Neural crest cell (in vitro differentiated cells): ENCODE results near the gene PPM1B. TPM values are rescaled to one million over a fixed set of nuclear protein-coding genes. Genes with fewer than 3 reads are reported as not detected.

Source experiments
- DNase-seq: peaks from one replicate; pipeline ENCODE4 v3.0.0; 2021; ENCODE audit warnings: low read depth, mixed read lengths, low spot score
- H3K27ac Mint-ChIP-seq: one replicate; pipeline ENCODE4 v1.8.0; 2021; ENCODE audit warnings: mild to moderate bottlenecking, mixed read lengths; ENCODE audit not compliant: unreplicated experiment
- H3K27me3 Mint-ChIP-seq: 2 replicates; pipeline ENCODE4 v1.8.0; 2021; ENCODE audit warnings: low read depth, mild to moderate bottlenecking, mixed read lengths
- H3K36me3 Mint-ChIP-seq: 2 replicates; pipeline ENCODE4 v1.8.0; 2021; ENCODE audit warnings: low read depth, mild to moderate bottlenecking, mixed read lengths
- H3K4me1 Mint-ChIP-seq: 2 replicates; pipeline ENCODE4 v1.8.0; 2021; ENCODE audit warnings: mixed read lengths
- H3K4me3 Mint-ChIP-seq: one replicate; pipeline ENCODE4 v1.8.0; 2021; ENCODE audit warnings: mild to moderate bottlenecking, mixed read lengths
- H3K9me3 Mint-ChIP-seq: 2 replicates; pipeline ENCODE4 v1.8.0; 2021; ENCODE audit warnings: mixed read lengths
- CTCF ChIP-seq: fragments of 200-600 bp; sonication (generic); conservative IDR thresholded peaks from 2 replicates; pipeline ENCODE4 v1.5.0; 2021; ENCODE audit warnings: antibody characterized with exemption, mild to moderate bottlenecking
- total RNA-seq: library from RNA; stranded (reverse); gene quantifications from 2 replicates; pipeline ENCODE4 v1.2.1, GENCODE V29; 2021

The PPM1B gene
- total RNA-seq, 1 donor from 2014 or later = 37.4 TPM

- Mint-ChIP-seq H3K27me3 (peaks cover 8% of the 10 kb centered on the region), H3K4me3 (no peak overlapping the region), H3K4me1 (peaks cover 3% of the 10 kb centered on the region), H3K9me3 (peaks cover 3% of the 10 kb centered on the region), H3K36me3 (no peaks in the 10 kb centered on the region), H3K27ac (no peak overlapping the region)
- no peak for TF ChIP-seq CTCF
- DNase-seq = no peak
Observed at GRCh38 chr2:44135771-44136170, 32.9 kb upstream of the PPM1B start.

- H3K27me3 Mint-ChIP-seq = peaks cover 8% of the 10 kb centered on the region
- H3K27ac Mint-ChIP-seq = peak overlapping the region; percentile 70
- DNase-seq = no peak
- H3K4me1 Mint-ChIP-seq = peaks cover 3% of the 10 kb centered on the region
- no peaks in the 10 kb centered on the region for H3K36me3 Mint-ChIP-seq
- H3K4me3 Mint-ChIP-seq = no peak overlapping the region
- H3K9me3 Mint-ChIP-seq = peaks cover 3% of the 10 kb centered on the region
- no peak for TF ChIP-seq CTCF
Observed at GRCh38 chr2:44136252-44136651, 32.4 kb upstream of the PPM1B start.

GRCh38 chr2:44137048-44137447 lies 31.6 kb upstream of the PPM1B start:
- Mint-ChIP-seq H3K4me3 (no peak overlapping the region), H3K27me3 (peaks cover 8% of the 10 kb centered on the region), H3K27ac (no peak overlapping the region), H3K9me3 (peaks cover 3% of the 10 kb centered on the region), H3K36me3 (no peaks in the 10 kb centered on the region), H3K4me1 (peaks cover 3% of the 10 kb centered on the region)
- TF ChIP-seq CTCF = no peak
- DNase-seq = no peak

- Mint-ChIP-seq H3K9me3 (peaks cover 3% of the 10 kb centered on the region), H3K36me3 (no peaks in the 10 kb centered on the region), H3K4me1 (peaks cover 3% of the 10 kb centered on the region), H3K27me3 (peaks cover 8% of the 10 kb centered on the region), H3K4me3 (no peak overlapping the region), H3K27ac (no peak overlapping the region)
- no peak for DNase-seq
- no peak for TF ChIP-seq CTCF
Observed at GRCh38 chr2:44137872-44138551, 30.7 kb upstream of the PPM1B start.

- H3K4me3 Mint-ChIP-seq = no peak overlapping the region
- H3K4me1 Mint-ChIP-seq = peaks cover 3% of the 10 kb centered on the region
- no peak for DNase-seq
- peaks cover 8% of the 10 kb centered on the region for H3K27me3 Mint-ChIP-seq
- TF ChIP-seq CTCF = no peak
- peaks cover 3% of the 10 kb centered on the region for H3K9me3 Mint-ChIP-seq
- no peaks in the 10 kb centered on the region for H3K36me3 Mint-ChIP-seq
- H3K27ac Mint-ChIP-seq = no peak overlapping the region
Observed at GRCh38 chr2:44139741-44140140, 28.9 kb upstream of the PPM1B start.
